Myocyte (in vitro differentiated cells): Measurements from ENCODE around the gene SIGLEC9. TPM values are rescaled to one million over a fixed set of nuclear protein-coding genes. Genes with fewer than 3 reads are reported as not detected.
A peak's percentile ranks its signal among the peaks of the same experiment; 100 is the strongest.
"Not testable (repeated sequence)": the region's sequence is repeated elsewhere in the genome, so short reads cannot be mapped to it uniquely, and the experiment has no call there.

Source experiments
- DNase-seq: peaks from one replicate; pipeline ENCODE4 v3.0.0-alpha.2; 2012; ENCODE audit warnings: low read depth
- total RNA-seq: library from RNA; depleted of rRNA; stranded (reverse); fragments of >200 nt; gene quantifications from 2 replicates; pipeline ENCODE4 v1.2.3, GENCODE V29; 2014

Gene SIGLEC9
- total RNA-seq, 1 donor from 2014 or later: not detected

- not testable (repeated sequence) for DNase-seq
Measured at GRCh38 chr19:51142809-51143475, 18.2 kb downstream of the SIGLEC9 start.

GRCh38 chr19:51143486-51143885 lies 18.8 kb downstream of the SIGLEC9 start:
- no peak for DNase-seq

- DNase-seq: no peak
Measured at GRCh38 chr19:51144482-51145045, 19.9 kb downstream of the SIGLEC9 start.

- DNase-seq: no peak
Measured at GRCh38 chr19:51145916-51146493, 21.3 kb downstream of the SIGLEC9 start.

- DNase-seq: no peak
Measured at GRCh38 chr19:51146751-51147150, 22.0 kb downstream of the SIGLEC9 start.

GRCh38 chr19:51147663-51148062 lies 23.0 kb downstream of the SIGLEC9 start:
- DNase-seq: no peak

GRCh38 chr19:51148580-51148979 lies 23.9 kb downstream of the SIGLEC9 start:
- DNase-seq: no peak

GRCh38 chr19:51150627-51151026 lies 25.9 kb downstream of the SIGLEC9 start:
- DNase-seq: no peak

GRCh38 chr19:51156710-51157109 lies 32.0 kb downstream of the SIGLEC9 start:
- no peak for DNase-seq

- no peak for DNase-seq
Measured at GRCh38 chr19:51157265-51157664, 32.6 kb downstream of the SIGLEC9 start.

- DNase-seq: peak; percentile 29
Measured at GRCh38 chr19:51158474-51159129, 33.9 kb downstream of the SIGLEC9 start.

GRCh38 chr19:51159656-51160055 lies 35.0 kb downstream of the SIGLEC9 start:
- no peak for DNase-seq

GRCh38 chr19:51161266-51161665 lies 36.6 kb downstream of the SIGLEC9 start:
- no peak for DNase-seq

GRCh38 chr19:51161867-51162496 lies 37.3 kb downstream of the SIGLEC9 start:
- no peak for DNase-seq

GRCh38 chr19:51163257-51163656 lies 38.6 kb downstream of the SIGLEC9 start:
- DNase-seq: no peak

- DNase-seq: no peak
Measured at GRCh38 chr19:51164215-51164614, 39.5 kb downstream of the SIGLEC9 start.

GRCh38 chr19:51166846-51167490 lies 42.3 kb downstream of the SIGLEC9 start:
- DNase-seq: no peak

- DNase-seq: no peak
Measured at GRCh38 chr19:51168564-51169282, 44.0 kb downstream of the SIGLEC9 start.

GRCh38 chr19:51169283-51169918 lies 44.7 kb downstream of the SIGLEC9 start:
- peak; percentile 74 for DNase-seq

- DNase-seq: no peak
Measured at GRCh38 chr19:51172223-51172622, 47.5 kb downstream of the SIGLEC9 start.
